ENCODE data around the gene DCTN5. TPM values are rescaled to one million over a fixed set of nuclear protein-coding genes. Genes with fewer than 3 reads are reported as not detected.
A peak's percentile ranks its signal among the peaks of the same experiment; 100 is the strongest.

Gene DCTN5
- total and polyA plus RNA-seq, 2 of the 13 experiments (the other 11 are each of a cell fraction or from before 2014, with no cell fraction given) = 105 to 207 TPM

GRCh38 chr16:23650674-23651416 is 9.6 kb downstream of the DCTN5 start (continued):
- no peak for TF ChIP-seq E2F2 (CRISPR knock-in tag; IDR thresholded peaks at IDR 0.05; ENCODE audit: borderline replicate concordance)
- TF ChIP-seq HOXD1 (CRISPR knock-in tag; IDR thresholded peaks at IDR 0.05) = no peak
- no peak for TF ChIP-seq ZNF121 (CRISPR knock-in tag; IDR thresholded peaks at IDR 0.05)
- TF ChIP-seq AKAP8 (CRISPR knock-in tag; IDR thresholded peaks at IDR 0.05) = no peak
- no peak for TF ChIP-seq KAT2B (IDR thresholded peaks at IDR 0.05; ENCODE audit: borderline replicate concordance, low read depth, low read length)
- no peak for TF ChIP-seq ZBTB2 (CRISPR knock-in tag; IDR thresholded peaks at IDR 0.05; ENCODE audit: low read depth)
- TF ChIP-seq HNRNPH1 (optimal IDR thresholded peaks at IDR 0.05; ENCODE audit: low read depth, low read length) = no peak
- no peak for TF ChIP-seq HES4 (CRISPR knock-in tag; IDR thresholded peaks at IDR 0.05; ENCODE audit: borderline replicate concordance)

- in situ Hi-C loops (cut with HindIII; ENCODE audit: extremely low pct_ligation_motif_present, low pct_unique_long_range_greater_than_20kb) = no loop called here
- H3K9me3 ChIP-seq (ENCODE audit: low read length) = no peaks in the 10 kb centered on the region
- no peak for ATAC-seq
- BruUV-seq (replicated peaks) = no TSS peak
- ChIA-PET CTCF (ENCODE audit: low intra/inter-chr PET ratio, low total read pairs) (no interaction called here), POLR2A (interaction anchor here (1.0 kb wide), 1 partner anchor 11 kb away, joined by 3 read pairs; the partner anchor contains the start of genes DCTN5 and PALB2)
- FAIRE-seq = no peak
- peaks cover 15% of the 10 kb centered on the region for H4K20me1 ChIP-seq (ENCODE audit: insufficient read depth, low read length)
- no peak overlapping the region for H3K4me3 ChIP-seq (replicated peaks in 1 of 3; ENCODE audit: insufficient read depth in 1 of 3, low read depth in 2 of 3, low read length in 3 of 3)
- no peak for DNase-seq (ENCODE audit: low spot score)
- 95% methylated on average over 4 of the region's 4 CpGs for WGBS (ENCODE audit: low lambda C conversion rate)
- no peak overlapping the region for H3K4me2 ChIP-seq (ENCODE audit: low read depth, low read length)
- TF ChIP-seq NR2F6 (IDR thresholded peaks at IDR 0.05) = 0 out of 2 replicates have a peak, but pooled peaks have one; percentile 30
- TF ChIP-seq NR2F6 (CRISPR knock-in tag; IDR thresholded peaks at IDR 0.05) = no peak
- TF ChIP-seq ZNF180 (CRISPR knock-in tag; IDR thresholded peaks at IDR 0.05; ENCODE audit: borderline replicate concordance, low read depth) = no peak
- peak; percentile 42 for TF ChIP-seq RBFOX2 (IDR thresholded peaks at IDR 0.05; ENCODE audit: low read depth, low read length)
- TF ChIP-seq NCOA2 (CRISPR knock-in tag; IDR thresholded peaks at IDR 0.05) = no peak
- TF ChIP-seq POLR2AphosphoS5 (IDR thresholded peaks at IDR 0.05; ENCODE audit: low read depth, low read length) = no peak
- TF ChIP-seq ZNF20 (CRISPR knock-in tag; IDR thresholded peaks at IDR 0.05) = no peak
- no peak for TF ChIP-seq MEIS2 (CRISPR knock-in tag; IDR thresholded peaks at IDR 0.05)
- TF ChIP-seq LRRFIP1 (CRISPR knock-in tag; conservative IDR thresholded peaks at IDR 0.05) = no peak
- no peaks in the 10 kb centered on the region for H3K27me3 ChIP-seq (ENCODE audit: control insufficient read depth in 1 of 2, insufficient read depth in 2 of 2, low read length in 2 of 2)
- no peak overlapping the region for H2AFZ ChIP-seq (ENCODE audit: low read length)
- intact Hi-C loops (cut with micrococcal nuclease; ENCODE audit: unreplicated experiment) = no loop called here
- H3K4me1 ChIP-seq (ENCODE audit: insufficient read depth, low read length) = no peaks in the 10 kb centered on the region
- peaks cover 14 to 75% of the 10 kb centered on the region in 2 experiments; a peak in 4 of 5 replicates for H3K36me3 ChIP-seq (replicated peaks in 1 of 2; ENCODE audit: control insufficient read depth in 1 of 2, insufficient read depth in 2 of 2, low read length in 2 of 2)
- H3K79me2 ChIP-seq (ENCODE audit: insufficient read depth, low read length) = peaks cover 81% of the 10 kb centered on the region
- no peak overlapping the region for H3K9ac ChIP-seq (ENCODE audit: insufficient read depth, low read depth, low read length)
- H3K27ac ChIP-seq (ENCODE audit: extremely low read length, insufficient read depth, low read length) = no peak overlapping the region
Measured at GRCh38 chr16:23651943-23652468, 10.7 kb downstream of the DCTN5 start.
